Mucosa of descending colon (tissue), 3 donors: ENCODE results near the gene GPATCH2. TPM values are rescaled to one million over a fixed set of nuclear protein-coding genes. Genes with fewer than 3 reads are reported as not detected.

Source experiments
- ATAC-seq: fragments of 200-7000 bp; cut with Tn5 transposase; one replicate; pipeline ENCODE4 v1.9.1; 2020; ENCODE audit warnings: mild to moderate bottlenecking, moderate library complexity
- DNase-seq, 3 donors: peaks; one replicate each; pipeline ENCODE4 v3.0.0-alpha.2; 2020
- H3K36me3 ChIP-seq: fragments of 200-600 bp; one replicate; pipeline ENCODE4 v1.8.0; 2021; ENCODE audit warnings: low read depth, mild to moderate bottlenecking
- H3K4me1 ChIP-seq: fragments of 200-600 bp; one replicate; pipeline ENCODE4 v1.8.0; 2021; ENCODE audit warnings: low read depth, mild to moderate bottlenecking
- H3K4me3 ChIP-seq: fragments of 200-600 bp; one replicate; pipeline ENCODE4 v1.8.0; 2021; ENCODE audit warnings: mild to moderate bottlenecking
- H3K9me3 ChIP-seq: fragments of 200-600 bp; one replicate; pipeline ENCODE4 v1.8.0; 2021; ENCODE audit warnings: mild to moderate bottlenecking
- CTCF ChIP-seq: fragments of 200-600 bp; IDR thresholded peaks from one replicate; pipeline ENCODE4 v1.8.0; 2022; ENCODE audit warnings: antibody characterized with exemption, mild to moderate bottlenecking
- intact Hi-C, 2 donors: fragments of 100-400 bp; cut with DNase I in 1 of 2; cut with micrococcal nuclease in 1 of 2; formaldehyde crosslinking; loops; one replicate each; pipeline versions ENCODE4 v1.11.0 to v1.11.1; 2022; cut with DNase I, micrococcal nuclease
- total RNA-seq, 3 donors: library from RNA; stranded (reverse); fragmentation: NEBNext Ultra II Directional in 2 of 3; extraction: Animal tissue kit (Norgen Biotek cat#: 25700) in 2 of 3; gene quantifications; one replicate each; pipeline versions ENCODE4 v1.2.1 to v1.2.4, GENCODE V29; 2021 to 2023
- donor health status: DM: no; HTN: no; CAD: no; lungs with moderate emphysema.
- donor health status: DM: no; HTN: no; CAD: no.
- donor health status: DM: no; HTN: yes; CAD: no.

Gene GPATCH2
- total RNA-seq, 3 donors from 2014 or later: 13.2 to 15.2 (median 13.2) TPM

- H3K4me1 ChIP-seq: no peaks in the 10 kb centered on the region
- H3K4me3 ChIP-seq: no peak overlapping the region
- TF ChIP-seq CTCF: no peak
- H3K9me3 ChIP-seq: no peaks in the 10 kb centered on the region
- ATAC-seq: no peak
- no peak for DNase-seq
- intact Hi-C loops: no loop called here
- no peaks in the 10 kb centered on the region for H3K36me3 ChIP-seq
Measured at GRCh38 chr1:217562229-217562878, 68.5 kb downstream of the GPATCH2 start.

- TF ChIP-seq CTCF: no peak
- intact Hi-C loops: no loop called here
- Histone ChIP-seq H3K36me3 (no peaks in the 10 kb centered on the region), H3K4me1 (no peaks in the 10 kb centered on the region), H3K9me3 (no peaks in the 10 kb centered on the region), H3K4me3 (no peak overlapping the region)
- DNase-seq: no peak
- ATAC-seq: no peak
Measured at GRCh38 chr1:217561446-217561845, 69.4 kb downstream of the GPATCH2 start.

GRCh38 chr1:217554849-217555248, 76.0 kb downstream of the GPATCH2 start:
- intact Hi-C loops: no loop called here
- Histone ChIP-seq H3K9me3 (no peaks in the 10 kb centered on the region), H3K4me1 (no peaks in the 10 kb centered on the region), H3K4me3 (no peak overlapping the region), H3K36me3 (no peaks in the 10 kb centered on the region)
- ATAC-seq (no peak), DNase-seq (no peak)
- TF ChIP-seq CTCF: no peak

GRCh38 chr1:217553949-217554509, 76.9 kb downstream of the GPATCH2 start:
- ATAC-seq: no peak
- no peak for TF ChIP-seq CTCF
- Histone ChIP-seq H3K36me3 (no peaks in the 10 kb centered on the region), H3K4me1 (no peaks in the 10 kb centered on the region), H3K9me3 (no peaks in the 10 kb centered on the region), H3K4me3 (no peak overlapping the region)
- intact Hi-C loops: no loop called here
- no peak for DNase-seq

- no peak for TF ChIP-seq CTCF
- intact Hi-C loops: no loop called here
- ATAC-seq: no peak
Measured at GRCh38 chr1:217552339-217552951, 78.4 kb downstream of the GPATCH2 start.

More at GRCh38 chr1:217552339-217552951, 78.4 kb downstream of the GPATCH2 start:
- Histone ChIP-seq H3K9me3 (peaks cover 3% of the 10 kb centered on the region), H3K4me1 (no peaks in the 10 kb centered on the region), H3K36me3 (no peaks in the 10 kb centered on the region), H3K4me3 (no peak overlapping the region)
- no peak for DNase-seq
